Muscle of arm (tissue), 12 donors: ENCODE results near the gene CCDC152. TPM values are rescaled to one million over a fixed set of nuclear protein-coding genes. Genes with fewer than 3 reads are reported as not detected.
"Not testable (repeated sequence)": the region's sequence is repeated elsewhere in the genome, so short reads cannot be mapped to it uniquely, and the experiment has no call there.

Experiments
- DNase-seq: peaks from one replicate; pipeline ENCODE4 v3.0.0-alpha.2; 2013
- polyA plus RNA-seq, 12 donors: library from polyadenylated mRNA; unstranded; fragments of 120-200 nt; gene quantifications; one replicate each; pipeline ENCODE4 v1.2.1, GENCODE V29; 2013; ENCODE audit not compliant: insufficient read length in 12 of 12

Gene CCDC152
- polyA plus RNA-seq, 12 donors = 3.2 to 16.5 (median 5.1) TPM; not detected in 1

DNA sequence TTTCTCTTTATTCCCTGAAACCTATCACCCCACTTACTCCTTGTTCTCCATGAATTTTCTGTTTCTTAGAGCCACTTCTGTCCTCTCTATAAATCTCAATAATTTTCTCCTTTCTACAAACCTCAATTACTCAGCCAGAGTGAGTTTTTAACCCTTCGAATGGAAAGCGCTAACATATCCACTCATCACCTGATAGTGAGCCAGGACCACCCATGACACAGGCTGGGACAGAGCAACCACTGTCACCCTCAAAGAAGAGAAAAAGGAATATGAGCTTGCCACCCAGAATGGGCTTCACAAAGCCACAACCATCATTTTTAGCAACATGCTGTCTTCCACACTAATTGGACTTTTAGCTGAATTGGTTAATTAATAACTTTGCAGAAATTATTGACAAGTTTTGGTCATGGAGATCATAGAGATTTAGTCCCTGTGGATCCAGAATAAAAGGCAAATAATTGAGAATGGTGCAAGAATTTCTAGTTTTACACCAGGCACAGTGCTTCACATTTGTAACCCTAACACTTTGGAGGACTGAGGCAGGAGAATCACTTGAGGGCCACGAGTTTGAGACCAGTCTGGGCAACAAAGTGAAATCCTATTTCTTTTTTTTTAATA is 87.2 kb downstream of the CCDC152 start:
- no peak for DNase-seq

GRCh38 chr5:42844408-42844807 is 87.8 kb downstream of the CCDC152 start:
- DNase-seq = not testable (repeated sequence)

DNA sequence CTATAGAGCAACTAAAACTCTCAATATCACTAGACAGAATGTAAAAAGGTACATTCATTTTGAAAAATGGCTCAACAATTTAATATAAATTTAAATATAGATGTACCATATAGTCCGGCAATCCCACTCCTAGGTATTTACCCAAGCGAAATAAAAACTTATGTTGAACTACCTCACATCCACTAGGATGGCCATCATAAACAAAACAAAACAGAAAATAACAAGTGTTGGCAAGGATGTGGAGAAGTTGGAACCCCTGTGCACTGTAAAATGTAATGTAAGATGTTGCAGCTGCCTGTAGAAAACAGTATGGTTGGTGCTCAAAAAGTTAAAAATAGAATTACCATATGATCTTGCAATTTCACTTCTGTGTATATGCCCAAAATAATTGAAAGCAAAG is 91.9 kb downstream of the CCDC152 start:
- no peak for DNase-seq

- DNase-seq = no peak
These were observed 94.9 kb downstream of the CCDC152 start for GRCh38 chr5:42851481-42851880.

Other genes starting within 250 kb of the CCDC152 start
- 100 to 1,000 TPM in 11 of 12 donors, not detected in 1; 105 to 591 (median 132) TPM for gene SELENOP, start 55.1 kb downstream of the CCDC152 start, polyA plus RNA-seq